GM21576 (cell line): ENCODE data around the gene ADCY6.

ENCODE experiments used
- ATAC-seq: cut with Tn5 transposase; IDR thresholded peaks from one replicate; pipeline ENCODE4 v1.9.1; 2021; ENCODE audit warnings: mild to moderate bottlenecking, moderate library complexity; ENCODE audit not compliant: unreplicated experiment

Gene ADCY6

GRCh38 chr12:48786591-48787544, 2.0 kb downstream of the ADCY6 start:
- ATAC-seq = no peak

- ATAC-seq = no peak
These were observed 5.5 kb downstream of the ADCY6 start for GRCh38 chr12:48783432-48783831.

- no peak for ATAC-seq
These were observed 6.2 kb downstream of the ADCY6 start for GRCh38 chr12:48782457-48783395.

- no peak for ATAC-seq
These were observed 7.0 kb downstream of the ADCY6 start for GRCh38 chr12:48781750-48782456.

GRCh38 chr12:48780381-48781025, 8.4 kb downstream of the ADCY6 start:
- ATAC-seq = no peak

GRCh38 chr12:48779869-48780268, 9.0 kb downstream of the ADCY6 start:
- ATAC-seq = no peak

- ATAC-seq = no peak
These were observed 11.1 kb downstream of the ADCY6 start for GRCh38 chr12:48777501-48778400.

- ATAC-seq = no peak
These were observed 11.9 kb downstream of the ADCY6 start for GRCh38 chr12:48776956-48777355.

- ATAC-seq = no peak
These were observed 12.8 kb downstream of the ADCY6 start for GRCh38 chr12:48775991-48776649.

- ATAC-seq = no peak
These were observed 13.6 kb downstream of the ADCY6 start for GRCh38 chr12:48775299-48775698.

- ATAC-seq = no peak
These were observed 14.4 kb downstream of the ADCY6 start for GRCh38 chr12:48774516-48774915.

GRCh38 chr12:48773686-48774085, 15.2 kb downstream of the ADCY6 start:
- no peak for ATAC-seq

- ATAC-seq = no peak
These were observed 17.2 kb downstream of the ADCY6 start for GRCh38 chr12:48771588-48772112.

- no peak for ATAC-seq
These were observed 18.1 kb downstream of the ADCY6 start for GRCh38 chr12:48770756-48771155.

- no peak for ATAC-seq
These were observed 20.2 kb downstream of the ADCY6 start for GRCh38 chr12:48768736-48769135.

GRCh38 chr12:48768147-48768546, 20.7 kb downstream of the ADCY6 start:
- no peak for ATAC-seq

- ATAC-seq = no peak
These were observed 21.4 kb downstream of the ADCY6 start for GRCh38 chr12:48767521-48767920.

GRCh38 chr12:48767047-48767446, 21.8 kb downstream of the ADCY6 start:
- no peak for ATAC-seq

GRCh38 chr12:48765753-48766162, 23.1 kb downstream of the ADCY6 start:
- ATAC-seq = no peak
